Right lobe of liver (tissue), 6 donors: Measurements from ENCODE around the gene OSMR. TPM values are rescaled to one million over a fixed set of nuclear protein-coding genes. Genes with fewer than 3 reads are reported as not detected.

Experiments used
- ATAC-seq, 4 donors: fragments of 200-7000 bp; cut with Tn5 transposase; one replicate each; pipeline ENCODE4 v1.9.1; 2020; ENCODE audit warnings: mild to moderate bottlenecking in 4 of 4, moderate library complexity in 4 of 4
- DNase-seq, 3 donors: peaks; one replicate each; pipeline ENCODE4 v3.0.0-alpha.2; 2020
- H3K27ac ChIP-seq, 3 donors: fragments of 200-600 bp; one replicate each; pipeline ENCODE4 v1.8.0; 2022
- H3K27me3 ChIP-seq, 2 donors: fragments of 200-600 bp; one replicate each; pipeline ENCODE4 v1.8.0; 2022
- H3K36me3 ChIP-seq, 4 donors: fragments of 200-600 bp; sonication (generic) in 1 of 4; one replicate each; pipeline versions ENCODE4 v1.5.1 to v1.8.0; 2017 to 2022; ENCODE audit warnings: control low read depth in 1 of 4
- H3K4me1 ChIP-seq, 4 donors: fragments of 200-600 bp; sonication (generic) in 1 of 4; one replicate each; pipeline versions ENCODE4 v1.5.1 to v1.8.0; 2017 to 2022; ENCODE audit warnings: control low read depth in 1 of 4
- H3K4me3 ChIP-seq, 3 donors: fragments of 200-600 bp; one replicate each; pipeline ENCODE4 v1.8.0; 2022
- H3K9me3 ChIP-seq, 4 donors: fragments of 200-600 bp; sonication (generic) in 1 of 4; one replicate each; pipeline versions ENCODE4 v1.5.1 to v1.8.0; 2017 to 2022; ENCODE audit warnings: control low read depth in 1 of 4
- POLR2A ChIP-seq: fragments of 450-650 bp; IDR thresholded peaks from one replicate; pipeline ENCODE4 v1.6.1; 2017; ENCODE audit warnings: antibody characterized with exemption, mild to moderate bottlenecking
- WGBS: methylation state at CpG from one replicate; pipeline ENCODE4 v1.1.6; 2018; ENCODE audit warnings: low coverage, low lambda C conversion rate; ENCODE audit not compliant: insufficient coverage; ENCODE audit errors: missing lambda C conversion rate; 5-methylcytosine and 5-hydroxymethylcytosine counted together
- intact Hi-C, 2 donors: fragments of 100-400 bp; cut with DNase I; formaldehyde crosslinking; loops; one replicate each; pipeline versions ENCODE4 v1.11.2 to v1.14.1; 2022
- total RNA-seq, 6 experiments: library from RNA; depleted of rRNA in 2 of 6; stranded (reverse); fragments of >200 nt in 2 of 6; fragmentation: NEBNext Ultra II Directional in 3 of 6; extraction: Animal tissue kit (Norgen Biotek cat#: 25700) in 3 of 6; gene quantifications; one replicate each; pipeline versions ENCODE4 v1.1.0 to v1.2.4, GENCODE V29; 2016 to 2023
- TF ChIP-seq, protein P1 (sequence below), 4 donors: fragments of 200-600 bp in 3 of 4; fragments of 450-650 bp in 1 of 4; IDR thresholded peaks; one replicate each; pipeline versions ENCODE4 v1.5.1 to v1.8.0; 2016 to 2022; ENCODE audit warnings: antibody characterized with exemption in 4 of 4, mild to moderate bottlenecking in 2 of 4
- donor health status: DM: no; HTN: yes; CAD: no.
- donor health status: DM: no; HTN: no; CAD: no.
- donor health status: DM: no; HTN: no; CAD: no.
- donor health status: DM: no; HTN: yes; CAD: no.
- donor health status: DM: no; HTN: yes; CAD: no.

The OSMR gene
- total RNA-seq, 6 experiments from 2014 or later: 3.9 to 44.8 (median 12.2) TPM

DNA sequence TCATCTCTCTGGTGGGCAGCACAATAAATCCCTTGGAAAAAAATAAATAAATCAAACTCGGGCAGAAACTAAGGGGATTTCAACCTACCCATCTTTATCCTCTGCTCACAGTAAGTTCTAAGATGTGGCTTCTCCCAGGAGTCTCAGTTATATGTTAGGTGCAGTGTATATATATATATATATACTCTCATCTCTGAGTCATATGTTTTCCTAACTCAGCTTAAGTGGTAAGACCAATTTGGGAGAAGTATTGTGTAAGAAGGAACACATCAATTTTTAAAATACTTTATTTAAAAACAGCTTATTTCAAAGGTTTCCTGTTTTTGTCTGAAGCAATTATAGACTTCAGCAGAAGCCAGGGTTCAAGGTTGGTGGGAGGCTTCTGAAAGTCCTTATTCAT lies 20.3 kb upstream of the OSMR start:
- WGBS: 20% methylated on average over 1 of the region's 1 CpG
- ATAC-seq: no peak
- no peaks in the 10 kb centered on the region for H3K36me3 ChIP-seq
- intact Hi-C loops: no loop called here
- H3K4me1 ChIP-seq: no peaks in the 10 kb centered on the region
- H3K9me3 ChIP-seq: no peaks in the 10 kb centered on the region
- no peak overlapping the region for H3K4me3 ChIP-seq
- no peaks in the 10 kb centered on the region for H3K27me3 ChIP-seq
- no peak overlapping the region for H3K27ac ChIP-seq
- TF ChIP-seq, protein P1, sequence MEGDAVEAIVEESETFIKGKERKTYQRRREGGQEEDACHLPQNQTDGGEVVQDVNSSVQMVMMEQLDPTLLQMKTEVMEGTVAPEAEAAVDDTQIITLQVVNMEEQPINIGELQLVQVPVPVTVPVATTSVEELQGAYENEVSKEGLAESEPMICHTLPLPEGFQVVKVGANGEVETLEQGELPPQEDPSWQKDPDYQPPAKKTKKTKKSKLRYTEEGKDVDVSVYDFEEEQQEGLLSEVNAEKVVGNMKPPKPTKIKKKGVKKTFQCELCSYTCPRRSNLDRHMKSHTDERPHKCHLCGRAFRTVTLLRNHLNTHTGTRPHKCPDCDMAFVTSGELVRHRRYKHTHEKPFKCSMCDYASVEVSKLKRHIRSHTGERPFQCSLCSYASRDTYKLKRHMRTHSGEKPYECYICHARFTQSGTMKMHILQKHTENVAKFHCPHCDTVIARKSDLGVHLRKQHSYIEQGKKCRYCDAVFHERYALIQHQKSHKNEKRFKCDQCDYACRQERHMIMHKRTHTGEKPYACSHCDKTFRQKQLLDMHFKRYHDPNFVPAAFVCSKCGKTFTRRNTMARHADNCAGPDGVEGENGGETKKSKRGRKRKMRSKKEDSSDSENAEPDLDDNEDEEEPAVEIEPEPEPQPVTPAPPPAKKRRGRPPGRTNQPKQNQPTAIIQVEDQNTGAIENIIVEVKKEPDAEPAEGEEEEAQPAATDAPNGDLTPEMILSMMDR (IDR thresholded peaks at IDR 0.05): no peak
- TF ChIP-seq POLR2A: no peak
- DNase-seq: no peak

DNA sequence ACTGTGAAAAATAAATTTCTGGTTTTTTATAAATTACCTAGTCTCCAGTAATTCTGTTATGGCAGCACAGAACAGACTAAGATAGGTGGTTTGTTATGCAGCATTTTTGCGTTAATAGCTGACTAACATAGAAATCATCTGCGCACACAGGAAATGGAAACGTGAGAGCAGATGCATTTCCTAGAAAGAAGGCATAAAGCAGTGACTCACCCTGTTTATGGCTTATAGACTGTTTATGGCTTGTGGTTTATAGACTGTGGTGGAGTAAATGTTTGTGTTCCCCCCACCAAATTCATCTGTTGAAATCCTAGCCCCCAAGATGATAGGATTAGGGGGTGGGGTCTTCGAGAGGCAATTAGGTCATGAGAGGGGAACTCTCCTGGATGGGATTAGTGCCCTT lies 18.3 kb upstream of the OSMR start:
- 29% methylated on average over 2 of the region's 4 CpGs for WGBS
- H3K9me3 ChIP-seq: no peaks in the 10 kb centered on the region
- no peaks in the 10 kb centered on the region for H3K4me1 ChIP-seq
- TF ChIP-seq POLR2A: no peak
- TF ChIP-seq, protein P1 (IDR thresholded peaks at IDR 0.05): no peak
- H3K27ac ChIP-seq: no peak overlapping the region
- H3K36me3 ChIP-seq: no peaks in the 10 kb centered on the region
- ATAC-seq (no peak), DNase-seq (no peak)
- H3K4me3 ChIP-seq: no peak overlapping the region
- no peaks in the 10 kb centered on the region for H3K27me3 ChIP-seq
- intact Hi-C loops: no loop called here

DNA sequence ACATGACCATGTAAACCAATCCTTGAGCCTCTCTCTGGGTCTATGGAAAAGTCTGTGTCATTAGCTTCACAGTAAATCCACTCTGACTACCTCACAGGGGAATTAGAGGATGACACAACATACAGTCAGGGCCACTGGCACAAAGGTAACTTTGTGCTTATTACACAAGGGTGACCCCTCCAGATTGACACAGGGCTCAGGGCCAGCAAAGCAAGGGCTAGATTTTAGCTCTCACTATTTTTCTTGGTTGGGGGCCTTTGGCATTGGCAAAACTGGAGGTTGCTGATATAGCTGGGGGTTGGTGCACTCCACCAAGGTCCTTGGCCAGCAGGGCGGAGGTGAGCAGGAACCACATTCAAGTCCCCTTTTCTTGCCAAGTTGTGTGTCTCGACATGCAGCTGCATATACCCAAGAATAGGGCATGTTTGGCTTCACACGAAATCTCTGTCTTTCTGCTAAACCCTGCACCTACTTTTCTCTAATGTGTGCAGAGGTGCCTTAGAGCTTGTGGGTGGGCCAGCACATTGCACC lies 15.2 kb upstream of the OSMR start:
- Histone ChIP-seq H3K9me3 (no peaks in the 10 kb centered on the region), H3K27ac (no peak overlapping the region), H3K4me1 (no peaks in the 10 kb centered on the region), H3K36me3 (no peaks in the 10 kb centered on the region), H3K4me3 (no peak overlapping the region), H3K27me3 (no peaks in the 10 kb centered on the region)
- intact Hi-C loops: no loop called here
- TF ChIP-seq, protein P1 (IDR thresholded peaks at IDR 0.05): no peak
- no peak for TF ChIP-seq POLR2A
- ATAC-seq: peak; percentile 65 to 93 (median 76)
- no peak for DNase-seq
- WGBS: 61% methylated on average over 3 of the region's 3 CpGs

DNA sequence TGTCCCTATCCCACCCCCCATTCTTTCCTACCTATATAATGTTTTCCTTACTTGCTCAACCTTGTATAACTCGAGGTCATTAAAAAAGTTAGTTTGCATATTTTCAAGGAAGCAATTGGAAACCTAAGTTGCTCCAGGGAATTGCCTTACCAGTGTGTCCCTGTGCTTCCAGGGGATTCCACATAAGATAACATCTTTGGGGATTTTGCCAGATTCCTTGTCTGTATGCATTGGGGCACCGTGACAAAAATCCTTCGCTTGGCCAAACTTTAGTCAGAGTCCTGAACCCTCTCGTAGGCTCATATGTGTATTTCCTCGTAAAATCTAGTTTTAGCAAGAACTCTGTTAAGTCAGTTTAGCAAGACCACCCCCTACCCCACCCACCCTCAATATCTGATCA lies 14.7 kb upstream of the OSMR start:
- Histone ChIP-seq H3K4me3 (no peak overlapping the region), H3K36me3 (no peaks in the 10 kb centered on the region), H3K4me1 (no peaks in the 10 kb centered on the region), H3K27me3 (no peaks in the 10 kb centered on the region), H3K9me3 (no peaks in the 10 kb centered on the region), H3K27ac (no peak overlapping the region)
- intact Hi-C loops: no loop called here
- no peak for DNase-seq
- ATAC-seq: peak in 2 of 4 donors; percentile 21 to 57
- no peak for TF ChIP-seq POLR2A
- TF ChIP-seq, protein P1 (IDR thresholded peaks at IDR 0.05): no peak
- 72% methylated on average over 5 of the region's 5 CpGs for WGBS

DNA sequence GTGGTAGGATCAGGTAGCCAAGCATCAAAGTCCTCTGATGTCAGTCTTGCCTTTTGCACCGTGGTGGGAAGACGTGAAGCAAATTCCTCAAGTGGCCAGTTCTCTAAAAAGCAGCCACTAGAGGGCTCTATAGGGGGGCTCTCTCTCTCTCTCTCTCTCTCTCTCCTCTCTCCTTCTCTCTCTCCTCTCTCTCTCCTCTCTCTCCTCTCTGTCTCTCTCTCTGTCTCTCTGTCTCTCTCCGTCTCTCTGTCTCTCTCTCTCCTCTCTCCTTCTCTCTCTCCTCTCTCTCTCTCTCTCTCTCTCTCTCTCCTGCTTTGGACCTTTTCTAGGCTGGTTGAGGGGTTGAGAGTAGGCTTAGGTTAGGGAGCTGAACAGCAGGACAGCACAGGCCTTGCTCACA lies 13.9 kb upstream of the OSMR start:
- no peaks in the 10 kb centered on the region for H3K4me1 ChIP-seq
- no peaks in the 10 kb centered on the region for H3K27me3 ChIP-seq
- TF ChIP-seq, protein P1 (IDR thresholded peaks at IDR 0.05): peak in 3 of 4 donors; percentile 15 to 36 (median 31)
- no peak for TF ChIP-seq POLR2A
- intact Hi-C loops: no loop called here
- no peaks in the 10 kb centered on the region for H3K36me3 ChIP-seq
- WGBS: 19% methylated on average over 2 of the region's 3 CpGs
- H3K27ac ChIP-seq: no peak overlapping the region
- H3K9me3 ChIP-seq: no peaks in the 10 kb centered on the region
- no peak for DNase-seq
- H3K4me3 ChIP-seq: no peak overlapping the region
- ATAC-seq: peak; percentile 16 to 64 (median 50)
